Measurements from ENCODE around the gene CEP350. TPM values are rescaled to one million over a fixed set of nuclear protein-coding genes. Genes with fewer than 3 reads are reported as not detected.

Gene CEP350
- total RNA-seq, 1 experiment from 2014 or later, result 32.7 TPM

- in situ Hi-C loops (cut with HindIII; ENCODE audit: low pct_unique_long_range_greater_than_20kb, low sequenced_read_pairs), result no loop called here
- no peak for DNase-seq (ENCODE audit: low read depth)
These were observed 75.0 kb downstream of the CEP350 start for GRCh38 chr1:180029524-180030135.

- in situ Hi-C loops (cut with HindIII; ENCODE audit: low pct_unique_long_range_greater_than_20kb, low sequenced_read_pairs), result no loop called here
- no peak for DNase-seq (ENCODE audit: low read depth)
These were observed 77.1 kb downstream of the CEP350 start for GRCh38 chr1:180031664-180032063.

- no peak for DNase-seq (ENCODE audit: low read depth)
- in situ Hi-C loops (cut with HindIII; ENCODE audit: low pct_unique_long_range_greater_than_20kb, low sequenced_read_pairs), result no loop called here
These were observed 78.8 kb downstream of the CEP350 start for GRCh38 chr1:180033390-180033789.

GRCh38 chr1:180040034-180040433 is 85.4 kb downstream of the CEP350 start:
- peak; percentile 17 for DNase-seq (ENCODE audit: low read depth)
- in situ Hi-C loops (cut with HindIII; ENCODE audit: low pct_unique_long_range_greater_than_20kb, low sequenced_read_pairs), result no loop called here

- in situ Hi-C loops (cut with HindIII; ENCODE audit: low pct_unique_long_range_greater_than_20kb, low sequenced_read_pairs), result no loop called here
- DNase-seq (ENCODE audit: low read depth), result no peak
These were observed 87.0 kb downstream of the CEP350 start for GRCh38 chr1:180041582-180041981.

GRCh38 chr1:180042988-180043622 is 88.5 kb downstream of the CEP350 start:
- in situ Hi-C loops (cut with HindIII; ENCODE audit: low pct_unique_long_range_greater_than_20kb, low sequenced_read_pairs), result no loop called here

GRCh38 chr1:180043785-180044184 is 89.2 kb downstream of the CEP350 start:
- in situ Hi-C loops (cut with HindIII; ENCODE audit: low pct_unique_long_range_greater_than_20kb, low sequenced_read_pairs), result no loop called here
- no peak for DNase-seq (ENCODE audit: low read depth)

More at GRCh38 chr1:180042988-180043622, 88.5 kb downstream of the CEP350 start:
- DNase-seq (ENCODE audit: low read depth), result no peak

- in situ Hi-C loops (cut with HindIII; ENCODE audit: low pct_unique_long_range_greater_than_20kb, low sequenced_read_pairs), result no loop called here
- no peak for DNase-seq (ENCODE audit: low read depth)
These were observed 92.1 kb downstream of the CEP350 start for GRCh38 chr1:180046674-180047073.

- in situ Hi-C loops (cut with HindIII; ENCODE audit: low pct_unique_long_range_greater_than_20kb, low sequenced_read_pairs), result no loop called here
- DNase-seq (ENCODE audit: low read depth), result no peak
These were observed 99.3 kb downstream of the CEP350 start for GRCh38 chr1:180053594-180054567.

- peak; percentile 6 for DNase-seq (ENCODE audit: low read depth)
- in situ Hi-C loops (cut with HindIII; ENCODE audit: low pct_unique_long_range_greater_than_20kb, low sequenced_read_pairs), result no loop called here
These were observed 103.3 kb downstream of the CEP350 start for GRCh38 chr1:180057883-180058396.

GRCh38 chr1:180061019-180061418 is 106.4 kb downstream of the CEP350 start:
- in situ Hi-C loops (cut with HindIII; ENCODE audit: low pct_unique_long_range_greater_than_20kb, low sequenced_read_pairs), result no loop called here
- DNase-seq (ENCODE audit: low read depth), result no peak

GRCh38 chr1:180062452-180062971 is 107.9 kb downstream of the CEP350 start:
- in situ Hi-C loops (cut with HindIII; ENCODE audit: low pct_unique_long_range_greater_than_20kb, low sequenced_read_pairs), result no loop called here
- no peak for DNase-seq (ENCODE audit: low read depth)

GRCh38 chr1:180065408-180065807 is 110.8 kb downstream of the CEP350 start:
- in situ Hi-C loops (cut with HindIII; ENCODE audit: low pct_unique_long_range_greater_than_20kb, low sequenced_read_pairs), result no loop called here
- DNase-seq (ENCODE audit: low read depth), result no peak

- DNase-seq (ENCODE audit: low read depth), result no peak
- in situ Hi-C loops (cut with HindIII; ENCODE audit: low pct_unique_long_range_greater_than_20kb, low sequenced_read_pairs), result no loop called here
These were observed 111.5 kb downstream of the CEP350 start for GRCh38 chr1:180066150-180066549.

GRCh38 chr1:180070286-180070685 is 115.7 kb downstream of the CEP350 start:
- no peak for DNase-seq (ENCODE audit: low read depth)
- in situ Hi-C loops (cut with HindIII; ENCODE audit: low pct_unique_long_range_greater_than_20kb, low sequenced_read_pairs), result no loop called here

- in situ Hi-C loops (cut with HindIII; ENCODE audit: low pct_unique_long_range_greater_than_20kb, low sequenced_read_pairs), result no loop called here
- DNase-seq (ENCODE audit: low read depth), result no peak
These were observed 117.1 kb downstream of the CEP350 start for GRCh38 chr1:180071759-180072158.

GRCh38 chr1:180080439-180080838 is 125.8 kb downstream of the CEP350 start:
- in situ Hi-C loops (cut with HindIII; ENCODE audit: low pct_unique_long_range_greater_than_20kb, low sequenced_read_pairs), result no loop called here
- DNase-seq (ENCODE audit: low read depth), result no peak

GRCh38 chr1:180081474-180081873 is 126.9 kb downstream of the CEP350 start:
- DNase-seq (ENCODE audit: low read depth), result no peak
- in situ Hi-C loops (cut with HindIII; ENCODE audit: low pct_unique_long_range_greater_than_20kb, low sequenced_read_pairs), result no loop called here

- DNase-seq (ENCODE audit: low read depth), result no peak
- in situ Hi-C loops (cut with HindIII; ENCODE audit: low pct_unique_long_range_greater_than_20kb, low sequenced_read_pairs), result no loop called here
These were observed 128.6 kb downstream of the CEP350 start for GRCh38 chr1:180083164-180083563.
